Measurements from ENCODE around the gene CNPY1.

The CNPY1 gene

DNA sequence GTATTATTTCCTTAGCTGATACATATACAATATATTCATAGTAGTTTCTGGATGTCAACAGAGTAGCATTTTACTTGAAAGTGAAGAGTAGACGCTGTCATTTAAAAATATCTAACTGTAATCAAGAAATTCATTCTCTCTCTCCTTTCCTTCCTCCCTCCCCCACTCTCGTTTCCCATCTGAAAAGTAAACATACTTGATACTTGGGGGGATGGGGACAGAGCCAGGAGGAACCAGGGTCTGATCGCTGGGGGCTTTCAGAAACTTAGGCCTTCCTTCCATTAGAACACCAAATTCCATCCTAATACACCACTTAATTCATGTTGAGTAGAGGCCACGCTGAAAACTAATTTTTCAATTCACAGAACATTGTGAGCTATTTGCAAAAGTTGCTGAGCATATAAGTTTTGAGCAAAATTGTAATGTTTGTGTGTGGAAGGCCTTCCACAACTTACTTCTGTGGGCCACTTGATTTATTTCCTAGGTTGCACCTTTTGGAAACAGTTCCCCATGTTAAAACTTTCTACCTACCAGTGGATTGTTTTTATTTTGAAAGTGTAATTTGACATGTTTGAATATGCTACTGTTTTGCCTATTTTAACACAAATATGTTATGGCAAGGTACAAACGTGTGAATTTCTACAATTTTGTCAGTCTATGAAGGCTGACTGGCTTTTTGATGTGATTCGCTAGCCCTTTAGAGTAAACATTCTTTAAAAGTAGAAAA, 35.2 kb downstream of the CNPY1 start:
- DNase-seq: no peak

DNA sequence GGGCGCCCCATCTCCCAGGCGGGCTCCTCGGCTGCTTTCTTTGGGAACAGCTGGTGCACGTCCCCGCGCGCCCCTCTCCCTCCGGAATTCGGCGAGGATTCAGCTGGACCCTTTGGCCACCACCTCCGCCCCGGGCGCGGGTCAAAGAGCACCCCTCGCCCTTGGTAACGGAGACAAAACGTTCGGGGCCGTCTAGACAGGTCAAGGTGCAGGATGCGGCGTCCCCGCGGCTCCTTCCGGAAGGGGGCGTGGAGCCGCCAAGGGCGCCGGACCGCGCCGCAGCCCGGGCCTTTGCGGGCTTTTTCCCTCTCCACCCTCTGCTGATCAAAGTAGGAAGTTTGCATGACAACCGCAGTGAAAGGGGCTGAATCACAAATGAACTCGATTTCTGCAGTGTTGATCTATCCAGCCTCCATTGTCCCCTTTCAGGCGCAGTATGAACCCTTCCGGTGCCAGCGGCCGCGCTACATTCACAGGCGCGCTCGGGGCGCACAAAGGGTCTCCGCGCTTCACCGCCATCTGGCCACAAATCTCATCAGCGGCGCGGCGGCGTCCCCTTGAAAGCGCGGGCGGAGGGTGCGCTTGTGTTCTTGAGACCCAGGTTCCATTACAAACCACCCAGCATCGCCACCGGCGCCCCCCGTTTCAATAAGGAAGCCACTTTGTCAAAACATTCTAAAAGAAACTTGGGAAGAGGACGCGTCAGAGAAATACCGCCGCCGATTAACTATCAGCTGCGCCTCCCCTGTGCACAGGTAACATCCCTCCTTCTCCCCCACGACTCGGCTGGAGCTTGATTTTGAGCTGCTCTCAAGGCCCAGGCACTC, 36.4 kb downstream of the CNPY1 start:
- DNase-seq: no peak

DNA sequence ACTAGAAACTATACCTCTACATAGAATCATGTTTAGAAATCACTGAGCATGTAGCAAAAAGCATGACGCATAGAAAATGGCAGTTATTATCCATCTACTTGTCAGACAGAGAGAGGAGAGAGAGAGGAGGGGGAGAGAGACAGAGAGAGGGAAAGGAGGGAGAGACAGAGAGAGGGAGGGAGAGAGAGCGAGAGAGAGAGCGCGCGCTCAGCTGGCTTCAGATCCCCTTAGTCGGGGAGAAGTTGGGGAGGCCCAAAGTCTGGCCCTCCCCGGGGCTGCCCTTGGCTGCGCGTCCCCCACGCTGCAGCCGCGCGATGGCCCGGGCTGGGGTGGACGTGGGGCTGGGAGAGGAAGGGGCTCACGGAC, 37.0 kb downstream of the CNPY1 start:
- no peak for DNase-seq

DNA sequence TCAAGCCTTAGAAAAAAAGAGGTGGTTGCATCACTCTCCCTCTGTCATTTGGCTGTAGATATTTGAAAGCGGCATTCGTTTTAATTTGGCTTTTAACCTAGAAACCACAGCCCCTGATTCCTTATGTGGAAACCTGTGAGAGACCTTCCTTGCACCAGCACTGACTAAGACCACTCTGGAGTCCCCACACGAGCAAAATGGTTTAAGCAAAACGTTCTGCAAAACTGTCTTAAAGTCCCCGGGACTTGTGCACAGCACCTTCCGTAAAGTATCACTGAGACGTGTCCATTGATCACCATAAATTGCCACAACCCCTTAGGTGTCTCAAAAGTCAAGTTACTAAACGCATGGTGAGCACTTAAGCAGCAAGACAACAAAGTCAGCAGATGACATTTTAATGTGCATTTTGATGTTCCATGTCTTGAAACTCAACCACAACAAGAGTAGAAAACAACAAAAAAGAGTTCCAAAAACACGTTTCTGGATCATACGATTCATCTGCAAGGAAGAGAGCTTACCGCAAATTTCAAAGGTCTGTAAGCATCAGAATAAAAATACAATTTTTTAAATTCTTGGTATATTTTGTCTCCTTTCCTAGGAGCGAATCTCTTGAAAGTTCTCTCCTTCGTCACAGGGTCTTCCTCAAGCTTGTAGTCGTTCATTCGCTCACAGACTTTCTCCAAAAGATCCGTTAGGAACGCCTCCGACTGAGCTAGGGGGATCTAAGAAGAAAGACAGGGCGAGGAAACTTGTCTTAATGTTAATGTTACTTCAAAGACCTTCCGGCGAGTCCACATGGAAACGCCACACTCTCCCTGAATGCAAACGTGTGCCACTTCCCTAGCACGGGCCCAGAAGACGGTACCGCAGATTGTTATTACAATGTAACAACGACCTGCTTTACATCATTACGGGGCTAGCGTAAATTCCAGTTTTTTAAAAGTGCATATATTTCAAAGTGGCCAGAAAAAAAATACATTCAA, 37.7 kb downstream of the CNPY1 start:
- DNase-seq: no peak

DNA sequence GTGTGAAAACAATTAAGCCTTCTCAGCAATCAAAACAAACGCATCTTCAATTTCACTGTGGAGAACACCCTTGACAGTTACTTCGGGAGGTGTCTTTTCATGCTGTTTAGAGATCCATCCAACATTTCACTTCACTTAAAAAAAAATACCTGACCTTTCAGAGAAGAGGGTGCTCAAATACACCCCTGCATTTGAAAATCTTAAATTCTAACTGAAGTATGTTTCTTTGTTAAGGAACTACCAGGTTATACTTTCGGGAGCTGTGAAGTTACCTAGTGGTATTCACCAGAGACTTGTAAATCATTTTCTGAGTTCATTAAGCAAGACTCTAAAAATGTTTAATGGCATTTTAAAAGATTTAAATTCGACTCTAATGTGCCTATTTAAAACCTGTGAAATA, 38.8 kb downstream of the CNPY1 start:
- no peak for DNase-seq

DNA sequence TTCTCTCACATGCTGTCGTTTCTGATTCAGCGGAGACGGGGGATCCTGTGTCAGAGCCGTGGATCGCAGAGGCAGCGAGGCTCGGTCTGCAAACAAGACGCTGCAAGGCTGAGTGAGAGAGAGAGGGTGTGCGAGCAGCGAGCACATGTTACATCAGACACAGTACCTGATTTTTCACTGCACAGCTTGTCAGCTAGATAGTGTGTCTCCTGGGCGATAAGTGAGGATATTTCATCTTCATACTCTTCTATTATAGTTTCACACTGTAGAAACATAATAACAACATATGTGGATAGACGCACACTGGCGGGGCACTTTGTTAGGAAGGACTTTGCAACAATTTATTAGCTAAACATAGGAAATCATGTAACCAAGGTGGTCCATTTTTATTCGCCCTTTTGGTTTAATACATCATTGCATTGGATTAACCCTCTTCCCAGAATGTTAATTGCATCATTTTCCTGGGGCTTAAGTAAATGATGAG, 39.5 kb downstream of the CNPY1 start:
- no peak for DNase-seq

DNA sequence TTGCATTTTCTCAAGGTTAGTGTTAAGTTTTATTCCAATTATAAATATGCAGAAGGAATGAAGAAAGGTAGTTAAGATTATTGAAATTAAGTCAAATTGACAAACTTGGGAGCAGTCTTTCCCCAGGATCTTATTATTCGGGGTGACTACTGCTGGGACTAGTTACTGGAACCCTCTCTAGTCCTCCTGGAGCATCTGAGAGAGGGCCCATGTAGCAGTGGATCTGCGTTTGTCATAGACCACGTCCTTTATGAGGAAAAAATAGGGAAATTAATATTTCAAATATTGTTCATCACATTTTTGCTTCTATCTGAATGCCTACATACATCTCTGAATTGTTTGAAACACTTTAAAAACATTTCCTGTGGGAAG, 41.0 kb downstream of the CNPY1 start:
- DNase-seq: no peak

DNA sequence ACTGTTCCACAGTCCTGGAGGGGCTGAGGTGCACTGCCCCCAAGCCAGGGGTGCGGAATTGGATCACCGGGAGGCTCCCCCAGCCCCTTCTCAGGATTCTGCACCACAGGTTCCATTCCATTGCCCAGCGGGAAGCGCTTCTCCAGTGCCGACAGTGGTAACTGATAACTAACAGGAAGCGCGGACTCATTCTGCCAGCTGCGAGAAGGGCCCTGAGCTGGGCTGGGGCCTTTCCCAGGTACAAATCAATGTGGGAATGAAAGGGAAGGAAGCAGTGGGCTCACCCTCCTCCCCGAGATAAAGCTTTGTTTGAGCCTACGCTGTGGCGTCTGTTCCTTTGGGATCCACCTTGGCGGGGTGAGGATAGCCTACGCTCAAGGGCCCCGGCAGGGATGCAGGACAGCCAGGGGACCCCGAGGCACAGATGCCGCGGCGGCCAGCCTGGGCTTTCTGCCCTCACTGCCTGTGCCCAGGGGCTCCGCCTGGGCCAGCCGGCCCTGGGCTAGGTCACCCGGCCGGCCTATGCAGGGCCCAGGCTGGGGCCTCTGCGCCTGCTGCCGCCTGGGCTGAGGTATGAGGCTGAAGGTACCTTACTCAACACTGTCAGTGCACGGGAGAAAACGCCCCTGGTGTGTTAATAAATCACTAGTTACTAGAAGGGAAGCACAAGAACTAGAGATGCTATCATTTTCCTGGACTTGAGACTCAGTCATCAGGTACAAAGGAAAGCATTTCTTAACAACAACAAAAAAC, 49.0 kb downstream of the CNPY1 start:
- DNase-seq: no peak

DNA sequence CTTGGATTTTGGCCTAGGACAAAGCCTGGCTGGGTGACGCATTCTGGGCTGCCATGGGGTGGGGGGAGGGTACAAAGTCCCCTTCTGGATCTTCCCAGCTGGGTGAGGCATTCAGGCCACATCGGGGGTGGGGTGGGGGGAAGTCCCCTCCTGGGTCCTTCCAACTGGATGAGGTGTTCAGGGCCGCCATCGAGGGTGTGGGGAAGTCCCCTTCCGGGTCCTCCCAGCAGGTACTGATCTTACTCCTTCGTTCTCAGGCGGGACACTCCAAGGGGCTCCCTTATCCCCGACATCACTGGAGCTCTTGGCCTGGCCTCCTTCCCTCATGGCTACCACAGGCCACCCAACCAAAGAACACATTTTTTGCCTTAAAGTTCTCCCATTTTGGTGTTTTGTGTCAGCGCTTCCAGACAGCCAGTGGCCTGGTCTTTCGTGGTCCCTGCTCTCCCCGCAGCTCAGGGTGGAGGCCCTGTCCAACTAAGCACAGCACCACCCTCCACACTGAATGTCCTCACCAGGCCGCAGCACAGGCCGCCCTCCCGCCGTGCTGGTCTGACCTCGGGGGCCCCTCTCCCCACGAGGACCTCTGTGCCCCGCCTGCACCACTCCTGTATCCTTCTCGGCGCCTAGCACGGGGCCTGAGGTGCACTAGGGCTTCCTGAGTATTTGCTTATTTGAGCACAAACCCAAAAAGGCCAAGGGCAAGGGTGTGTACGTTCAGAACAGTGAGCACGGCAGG, 49.9 kb downstream of the CNPY1 start:
- DNase-seq: no peak

DNA sequence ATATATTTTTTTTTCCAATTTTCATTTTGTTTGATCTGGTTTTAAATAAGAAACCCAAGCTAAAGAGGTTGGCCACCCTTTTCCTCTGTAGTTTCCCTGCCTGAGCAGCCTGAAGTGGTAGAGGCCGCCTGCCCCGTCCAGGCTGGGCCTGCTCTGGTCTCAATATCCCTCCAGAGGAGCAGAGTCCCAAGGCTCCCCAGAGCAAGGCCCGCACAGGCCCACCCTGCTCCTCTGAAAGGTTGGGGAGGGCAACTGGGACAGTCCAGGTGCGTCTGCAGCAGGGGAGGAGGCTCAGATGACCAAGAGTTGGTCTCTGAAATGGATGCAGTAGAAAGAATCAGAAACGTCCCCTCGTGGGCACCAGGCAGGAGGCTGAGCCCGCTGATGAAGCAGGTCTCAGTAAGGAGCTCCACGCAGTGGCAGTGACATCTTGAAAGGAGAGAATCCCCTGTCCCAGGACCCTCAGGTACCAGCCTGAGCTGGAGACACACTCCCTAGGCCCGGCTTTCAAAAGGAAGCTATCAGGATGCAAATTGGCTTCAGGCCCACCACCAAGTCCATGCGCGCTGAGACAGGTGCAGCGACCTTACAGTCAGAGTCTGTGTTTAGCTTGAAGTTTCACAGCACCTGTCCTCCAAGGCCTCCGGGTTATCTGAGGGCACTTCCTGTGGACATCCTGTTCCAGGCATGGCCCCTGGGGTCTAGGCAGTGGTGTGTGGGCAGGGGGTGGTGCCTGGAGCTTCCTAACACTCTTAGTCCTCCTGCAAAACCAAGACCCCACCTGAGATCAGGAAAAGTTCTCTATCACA, 50.7 kb downstream of the CNPY1 start:
- DNase-seq: no peak

DNA sequence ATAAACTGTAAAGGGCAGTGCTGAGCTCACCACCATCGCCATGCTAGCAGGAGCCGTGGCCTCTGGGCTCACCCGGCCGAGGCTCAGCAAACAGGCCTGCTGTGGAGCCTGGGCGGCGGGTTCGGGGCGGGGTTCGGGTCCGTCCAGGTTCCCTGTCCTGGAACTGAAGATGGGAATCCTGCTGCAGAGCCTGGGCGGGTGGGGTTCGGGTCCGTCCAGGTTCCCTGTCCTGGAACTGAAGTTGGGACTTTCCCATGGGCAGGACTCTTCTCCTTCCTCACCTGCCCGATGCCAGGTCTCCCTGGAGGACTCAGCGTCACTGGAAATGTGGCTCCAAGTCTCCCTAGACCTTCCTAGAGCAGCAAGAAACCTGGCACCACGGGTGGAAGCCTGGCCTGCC, 51.8 kb downstream of the CNPY1 start:
- no peak for DNase-seq

DNA sequence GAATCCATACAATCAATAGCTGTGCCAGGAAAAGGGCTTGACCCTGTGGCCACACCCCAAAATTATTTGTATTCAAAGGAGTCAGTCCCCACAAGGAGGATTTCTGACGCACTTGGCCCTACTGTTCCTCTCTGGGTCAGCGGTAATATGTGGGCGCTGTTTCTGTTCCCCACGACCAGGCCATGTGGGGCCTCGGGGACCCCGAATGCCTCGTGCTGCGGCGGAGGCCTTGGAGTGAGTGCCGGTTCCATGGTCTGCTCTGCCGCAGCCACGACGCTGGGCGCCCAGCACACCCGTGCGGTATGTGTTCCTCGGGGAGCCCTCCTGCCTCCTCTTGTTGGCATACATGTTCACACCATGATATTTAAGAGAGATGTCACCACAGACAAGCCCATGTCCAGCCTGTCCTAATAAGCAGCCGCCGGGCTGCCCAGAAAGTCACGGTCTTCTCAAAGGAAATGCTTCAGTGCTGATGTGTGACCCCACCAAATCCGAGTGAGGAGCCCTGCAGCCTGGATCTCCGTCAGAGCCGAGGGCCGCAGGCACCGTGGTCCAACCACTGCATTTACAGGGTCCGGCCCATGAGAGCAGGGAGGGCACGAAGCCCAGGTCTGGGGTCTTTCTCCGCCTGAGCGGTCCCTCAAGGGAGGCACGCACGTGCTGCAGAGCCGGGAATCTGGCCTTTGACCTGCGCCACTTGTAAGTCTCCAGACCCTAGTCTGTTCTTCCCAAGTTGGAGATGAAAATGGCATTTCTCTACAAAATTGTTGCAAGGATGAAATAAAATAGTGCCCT, 52.4 kb downstream of the CNPY1 start:
- no peak for DNase-seq

DNA sequence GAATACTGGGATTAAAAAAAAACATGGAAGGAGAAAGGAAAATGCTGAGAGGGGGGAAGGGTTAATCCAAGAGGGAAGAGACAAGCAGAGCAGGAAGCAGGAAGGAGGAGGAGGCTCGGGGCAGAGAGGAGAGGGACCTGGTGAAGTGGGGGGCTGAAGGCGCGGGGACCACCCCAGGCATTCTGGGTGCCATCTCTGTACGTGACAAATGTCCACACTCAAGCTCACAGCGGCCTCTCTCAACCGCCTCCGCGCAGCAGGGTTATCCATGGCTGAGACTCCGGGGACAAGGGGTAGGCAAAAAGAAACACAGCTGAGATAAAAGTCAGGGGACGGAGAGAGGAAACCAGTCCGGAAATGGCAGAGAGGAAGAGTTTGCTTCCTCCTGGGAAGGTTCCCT, 54.5 kb downstream of the CNPY1 start:
- DNase-seq: no peak

DNA sequence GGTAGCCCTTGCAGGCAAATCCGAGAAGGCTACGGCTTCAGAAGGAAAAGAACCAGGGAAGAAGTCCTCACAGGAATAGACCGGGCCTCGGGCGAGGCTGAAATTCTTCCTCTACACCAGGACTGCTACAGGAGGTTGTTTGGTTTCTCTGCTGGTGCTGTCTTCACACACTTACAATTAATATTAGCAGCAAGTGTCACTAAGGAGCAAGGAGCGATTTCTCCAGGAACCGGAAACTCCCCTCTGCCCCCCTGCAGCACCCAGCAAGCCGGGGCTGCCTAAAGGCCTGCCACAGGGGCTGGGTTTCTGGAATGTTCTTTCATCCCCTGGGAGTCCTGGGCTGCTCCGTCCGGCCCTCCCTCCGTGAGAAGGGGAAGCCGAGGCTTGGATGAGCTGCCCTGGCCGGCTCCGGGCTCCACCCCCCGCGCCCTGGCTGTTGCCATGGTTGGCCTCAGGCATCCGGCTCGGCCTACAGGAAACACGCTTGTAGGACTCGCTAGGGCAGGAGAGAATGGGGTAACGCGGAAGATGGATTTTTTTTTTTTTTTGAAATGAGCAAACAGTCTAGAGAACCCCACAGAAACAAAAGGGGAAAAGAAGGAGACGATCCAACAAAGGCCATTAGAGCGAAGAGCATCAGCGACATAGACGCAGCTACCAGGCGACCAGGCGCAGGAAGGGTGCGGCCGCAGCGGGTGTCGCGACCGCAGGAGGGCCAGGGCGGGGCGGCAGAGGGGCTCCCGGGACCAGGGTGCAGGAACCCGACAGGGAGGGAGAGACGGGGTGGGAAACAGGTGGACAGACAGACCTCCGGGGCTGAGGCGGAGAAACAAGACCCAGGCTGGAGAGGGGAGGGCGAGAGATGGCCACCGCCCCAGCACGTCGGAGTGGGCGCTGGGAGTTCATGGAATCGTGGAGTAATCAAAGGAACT, 55.4 kb downstream of the CNPY1 start:
- DNase-seq: peak; percentile 13 to 29

DNA sequence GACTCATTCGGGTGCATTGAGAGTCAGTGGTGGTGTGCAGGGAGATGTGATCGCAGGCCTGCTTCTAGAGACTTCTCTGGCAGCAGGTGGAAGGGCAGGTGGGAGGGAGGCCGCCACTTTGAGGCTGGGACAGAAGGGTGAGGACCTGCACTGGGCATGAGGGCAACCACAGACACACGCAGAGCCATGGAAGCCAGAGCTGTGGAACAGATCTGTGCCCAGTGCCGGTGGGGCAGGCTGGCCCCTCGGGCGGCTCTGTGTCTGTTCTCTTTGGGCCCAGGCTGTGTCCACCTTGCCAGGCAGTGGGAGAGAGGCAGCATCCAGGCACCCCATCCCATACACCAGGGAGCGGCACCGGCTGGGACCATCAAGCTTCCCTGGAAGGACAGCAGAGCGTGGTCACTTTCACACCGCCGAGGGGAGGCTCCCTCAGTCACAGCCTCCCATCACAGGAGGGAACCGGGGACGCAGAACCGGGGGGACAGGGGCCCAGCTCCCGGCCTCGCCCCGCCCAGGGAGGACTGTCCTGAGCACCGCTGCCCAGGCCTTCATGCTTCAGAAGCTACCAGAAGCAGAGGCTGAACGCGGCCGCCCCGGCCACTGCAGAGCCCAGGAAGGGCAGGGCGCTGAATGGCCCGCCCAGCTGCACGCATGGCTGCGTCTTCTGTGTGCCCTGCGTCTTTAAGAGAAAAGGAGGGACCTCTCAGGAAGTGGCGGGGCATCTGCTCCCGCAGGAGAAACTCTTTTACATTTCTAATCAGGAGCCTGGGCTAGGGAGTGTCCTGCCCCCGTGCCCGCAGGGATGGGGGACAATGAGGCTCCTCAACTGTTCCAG, 56.3 kb downstream of the CNPY1 start:
- DNase-seq: no peak

DNA sequence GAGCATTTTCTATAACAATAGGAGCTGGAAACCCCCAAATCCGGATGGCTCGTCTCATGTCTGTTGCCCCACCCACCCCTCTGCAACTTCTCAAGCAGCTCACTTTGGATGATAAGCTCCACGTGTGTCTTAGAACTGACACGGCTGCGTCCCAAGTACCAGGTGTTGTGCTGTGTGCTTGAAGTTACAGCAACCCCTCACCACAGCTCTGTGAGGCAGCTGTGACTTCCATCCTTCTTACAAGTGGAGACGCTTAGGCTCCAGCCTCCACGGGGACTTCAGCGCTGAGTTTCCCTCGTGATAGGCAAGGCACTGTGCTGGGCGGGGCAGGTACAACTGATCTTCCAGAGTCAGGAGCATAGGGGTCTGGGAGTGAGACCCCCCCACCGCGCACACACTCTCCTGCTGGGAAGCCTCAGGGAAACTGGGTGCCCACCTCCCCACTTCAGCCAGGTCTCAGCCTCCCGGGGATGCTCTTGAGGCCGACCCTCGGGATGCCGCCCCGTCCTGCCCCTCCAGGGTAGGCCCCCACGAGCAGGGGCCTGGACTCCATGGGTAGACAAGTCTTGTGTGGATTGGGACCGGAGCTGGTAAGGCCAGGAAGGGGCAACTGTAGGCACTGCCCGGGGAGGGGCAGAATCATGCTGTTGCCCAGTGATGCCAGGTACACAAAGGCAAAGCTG, 57.1 kb downstream of the CNPY1 start:
- DNase-seq: no peak
